Adrenal gland (tissue), 12 donors: ENCODE measurements around the gene CSNK1E. TPM values are rescaled to one million over a fixed set of nuclear protein-coding genes. Genes with fewer than 3 reads are reported as not detected.
A peak's percentile ranks its signal among the peaks of the same experiment; 100 is the strongest.

Experiments used
- DNase-seq, 7 donors: peaks; one replicate each; pipeline ENCODE4 v3.0.0-alpha.2; 2019 to 2020
- H3K27ac ChIP-seq, 5 donors: fragments of 200-600 bp; sonication (generic) in 4 of 5; 1 replicate in 3 of 5; 2 replicates in 2 of 5; pipeline versions ENCODE4 v1.5.1 to v1.8.0; 2016 to 2020; ENCODE audit warnings: mild to moderate bottlenecking in 1 of 5
- H3K27me3 ChIP-seq: fragments of 200-600 bp; 2 replicates; pipeline ENCODE4 v1.8.0; 2021
- H3K36me3 ChIP-seq, 2 donors: fragments of 200-600 bp; replicated peaks in 1 of 2; 1 replicate in 1 of 2; 2 replicates in 1 of 2; pipeline versions ENCODE4 v1.5.1 to v1.8.0; 2018 to 2022
- H3K4me1 ChIP-seq, 2 donors: fragments of 200-600 bp; replicated peaks in 1 of 2; 1 replicate in 1 of 2; 2 replicates in 1 of 2; pipeline versions ENCODE4 v1.5.1 to v1.8.0; 2018 to 2021
- H3K4me3 ChIP-seq, 4 donors: fragments of 200-600 bp; sonication (generic) in 3 of 4; one replicate each; pipeline ENCODE4 v1.5.1; 2016 to 2018
- H3K9me3 ChIP-seq, 3 donors: fragments of 200-600 bp; sonication (generic) in 1 of 3; replicated peaks in 1 of 3; 1 replicate in 2 of 3; 2 replicates in 1 of 3; pipeline versions ENCODE4 v1.5.1 to v1.8.0; 2016 to 2021
- POLR2A ChIP-seq, 2 donors: fragments of 450-650 bp; IDR thresholded peaks; one replicate each; pipeline ENCODE4 v1.6.1; 2017; ENCODE audit warnings: antibody characterized with exemption in 2 of 2, mild to moderate bottlenecking in 2 of 2, moderate library complexity in 1 of 2
- WGBS, 4 donors: extraction: QIAGEN DNeasy Blood & Tissue Kit in 2 of 4; methylation state at CpG; one replicate each; pipeline versions ENCODE4 v1.1.5 to v1.1.7; 2013 to 2017; 5-methylcytosine and 5-hydroxymethylcytosine counted together
- intact Hi-C, 2 donors: fragments of 100-400 bp; cut with DNase I; formaldehyde crosslinking; loops; one replicate each; pipeline versions ENCODE4 v1.14.1 to v1.15.0; 2022 to 2023
- polyA plus RNA-seq, 3 donors: library from polyadenylated mRNA; stranded (reverse); fragments of 200-250 nt in 2 of 3; fragments of 350-450 nt in 1 of 3; fragmentation: Illumina TruSeq in 1 of 3; extraction: RNeasy Lipid Tissue Mini Kit (QIAGEN cat#74804) in 1 of 3; gene quantifications; one replicate each; pipeline ENCODE4 v1.2.3, GENCODE V29; 2013 to 2014
- total RNA-seq, 9 donors: library from RNA; depleted of rRNA in 4 of 9; stranded (reverse); fragments of >200 nt in 4 of 9; fragments of 120-200 nt in 1 of 9; fragmentation: NEBNext Ultra II Directional in 1 of 9; extraction: Animal tissue kit (Norgen Biotek cat#: 25700) in 1 of 9; gene quantifications; one replicate each; pipeline versions ENCODE4 v1.1.0 to v1.2.4, GENCODE V29; 2013 to 2023
- TF ChIP-seq, protein P1 (sequence below), 6 experiments: fragments of 450-650 bp in 4 of 6; fragments of 200-600 bp in 2 of 6; sonication (generic) in 1 of 6; IDR thresholded peaks; 1 replicate in 5 of 6; 2 replicates in 1 of 6; pipeline versions ENCODE4 v1.5.1 to v1.8.0; 2016 to 2021; ENCODE audit warnings: antibody characterized with exemption in 6 of 6, mild to moderate bottlenecking in 2 of 6, moderate library complexity in 1 of 6
- donor health status: healthy with polysubstance abuse.
- donor health status: Bipolar disorder and iron deficiency.
- donor health status: DM: yes; HTN: yes; CAD: no.
- donor health status: DM: no; HTN: no; CAD: no.
- donor health status: DM: no; HTN: no; CAD: no.
- donor health status: DM: yes; HTN: yes; CAD: no.

CSNK1E gene
- total and polyA plus RNA-seq, 12 donors = 28.4 to 142 (median 73.7) TPM

DNA sequence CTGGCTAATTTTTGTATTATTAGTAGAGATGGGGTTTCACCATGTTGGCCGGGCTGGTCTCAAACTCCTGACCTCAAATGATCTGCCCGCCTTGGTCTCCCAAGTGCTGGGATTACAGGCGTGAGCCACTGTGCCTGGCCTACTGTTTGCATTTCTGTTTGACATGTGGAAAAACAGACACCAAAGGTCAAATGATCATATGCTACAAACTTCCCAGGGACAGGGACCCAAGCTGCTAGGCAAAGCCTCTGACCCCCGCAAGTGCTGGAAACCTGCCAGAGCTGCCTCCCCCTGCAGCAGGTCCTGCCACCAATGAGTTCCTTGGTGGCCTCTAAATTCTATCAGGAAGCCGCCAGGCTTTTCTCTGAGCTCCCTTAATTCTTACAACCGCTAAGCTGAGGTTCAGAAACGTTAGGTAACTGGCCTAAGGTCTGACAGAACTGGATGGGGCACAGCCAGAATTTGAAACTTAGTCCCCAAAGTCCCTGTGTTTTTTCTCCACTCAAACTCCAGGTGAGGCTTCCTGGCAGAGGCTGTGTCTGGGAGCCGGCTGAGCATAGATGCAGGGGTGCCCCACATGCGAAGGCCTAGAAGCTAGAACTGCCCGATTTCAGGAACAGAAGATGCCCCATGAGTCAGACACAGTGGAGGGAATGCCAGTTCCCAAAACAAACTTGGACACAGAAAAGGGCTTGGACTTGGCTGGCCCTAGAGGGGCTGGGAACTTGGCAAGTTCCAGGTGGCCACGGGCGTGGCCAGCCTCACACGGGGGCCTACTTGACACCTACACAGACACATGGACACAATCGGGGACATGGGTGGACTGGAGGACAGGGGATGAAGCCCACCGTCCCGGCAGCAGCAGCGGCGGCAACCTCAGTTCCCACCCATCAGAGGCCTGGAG lies 7.4 kb downstream of the CSNK1E start:
- intact Hi-C loops = no loop called here
- DNase-seq = no peak
- TF ChIP-seq, protein P1, sequence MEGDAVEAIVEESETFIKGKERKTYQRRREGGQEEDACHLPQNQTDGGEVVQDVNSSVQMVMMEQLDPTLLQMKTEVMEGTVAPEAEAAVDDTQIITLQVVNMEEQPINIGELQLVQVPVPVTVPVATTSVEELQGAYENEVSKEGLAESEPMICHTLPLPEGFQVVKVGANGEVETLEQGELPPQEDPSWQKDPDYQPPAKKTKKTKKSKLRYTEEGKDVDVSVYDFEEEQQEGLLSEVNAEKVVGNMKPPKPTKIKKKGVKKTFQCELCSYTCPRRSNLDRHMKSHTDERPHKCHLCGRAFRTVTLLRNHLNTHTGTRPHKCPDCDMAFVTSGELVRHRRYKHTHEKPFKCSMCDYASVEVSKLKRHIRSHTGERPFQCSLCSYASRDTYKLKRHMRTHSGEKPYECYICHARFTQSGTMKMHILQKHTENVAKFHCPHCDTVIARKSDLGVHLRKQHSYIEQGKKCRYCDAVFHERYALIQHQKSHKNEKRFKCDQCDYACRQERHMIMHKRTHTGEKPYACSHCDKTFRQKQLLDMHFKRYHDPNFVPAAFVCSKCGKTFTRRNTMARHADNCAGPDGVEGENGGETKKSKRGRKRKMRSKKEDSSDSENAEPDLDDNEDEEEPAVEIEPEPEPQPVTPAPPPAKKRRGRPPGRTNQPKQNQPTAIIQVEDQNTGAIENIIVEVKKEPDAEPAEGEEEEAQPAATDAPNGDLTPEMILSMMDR (IDR thresholded peaks at IDR 0.05) = no peak
- TF ChIP-seq POLR2A (IDR thresholded peaks at IDR 0.05) = no peak
- Histone ChIP-seq H3K4me3 (no peak overlapping the region), H3K36me3 (peaks cover 0 to 9% of the 10 kb centered on the region in 2 donors), H3K27me3 (no peaks in the 10 kb centered on the region), H3K27ac (peak overlapping the region in 4 of 5 donors; percentile 47 to 97 (median 72)), H3K4me1 (peaks cover 30 to 84% of the 10 kb centered on the region in 2 donors), H3K9me3 (no peaks in the 10 kb centered on the region)
- 57 to 68% (median 58%) methylated on average over 14 to 18 of the region's 18 CpGs for WGBS, 4 donors

GRCh38 chr22:38308791-38309498 lies 8.3 kb downstream of the CSNK1E start:
- H3K4me1 ChIP-seq = peaks cover 34 to 84% of the 10 kb centered on the region in 2 donors
- intact Hi-C loops = no loop called here
- 80 to 86% (median 83%) methylated on average over 10 of the region's 10 CpGs for WGBS, 4 donors

DNA sequence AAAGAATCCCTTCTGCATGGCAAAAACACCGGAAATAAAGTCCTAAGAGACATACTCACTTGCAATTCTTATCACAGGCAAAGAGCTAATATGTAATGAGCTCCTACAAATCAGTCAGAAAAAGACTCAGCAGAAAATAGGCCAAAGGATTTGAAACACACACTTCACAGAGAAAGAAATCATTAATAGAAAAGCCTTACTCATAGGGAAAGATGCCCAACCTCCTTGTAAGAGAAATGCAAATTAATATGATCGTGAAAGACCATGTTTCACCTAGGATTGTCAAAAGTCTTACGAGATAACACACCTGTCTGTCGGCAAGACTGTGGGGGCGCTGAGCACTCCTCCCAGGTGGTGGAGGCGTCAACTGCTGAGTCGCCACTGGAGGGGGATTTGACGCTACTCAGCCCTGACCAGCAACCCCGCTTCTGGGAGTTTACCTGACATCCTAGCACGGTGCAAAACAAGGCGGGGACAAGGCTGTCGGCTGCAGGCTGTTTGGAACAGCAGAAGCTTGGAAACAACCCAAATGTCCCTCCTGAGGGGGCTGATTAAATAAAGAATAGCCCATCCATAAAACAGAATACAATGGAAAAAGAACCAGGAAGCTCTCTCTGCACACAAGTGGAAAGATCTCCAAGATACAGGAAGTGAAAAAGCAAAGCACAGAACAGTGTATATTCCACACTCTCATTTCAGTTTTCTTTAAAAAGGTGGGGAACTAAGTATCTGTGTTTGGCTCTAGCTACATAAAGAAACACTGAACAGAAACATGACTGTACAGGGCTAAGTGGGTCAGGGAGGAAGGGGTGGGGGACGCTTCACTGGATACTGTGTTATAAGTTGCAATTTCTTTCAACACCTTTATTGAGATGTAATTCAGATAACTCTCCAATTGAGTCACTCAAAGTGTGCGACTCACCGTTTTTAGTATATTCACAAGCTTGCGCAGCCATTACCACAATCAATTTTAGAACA lies 11.5 kb downstream of the CSNK1E start:
- H3K4me3 ChIP-seq = no peak overlapping the region
- H3K27me3 ChIP-seq = no peaks in the 10 kb centered on the region
- H3K36me3 ChIP-seq = peaks cover 0 to 46% of the 10 kb centered on the region in 2 donors
- TF ChIP-seq, protein P1 (IDR thresholded peaks at IDR 0.05) = no peak
- TF ChIP-seq POLR2A (IDR thresholded peaks at IDR 0.05) = no peak
- peaks cover 31 to 60% of the 10 kb centered on the region in 2 donors for H3K4me1 ChIP-seq
- intact Hi-C loops = no loop called here
- WGBS, 4 donors = 27 to 34% (median 29%) methylated on average over 16 of the region's 16 CpGs
- no peaks in the 10 kb centered on the region for H3K9me3 ChIP-seq
- H3K27ac ChIP-seq = peak overlapping the region; percentile 54 to 83 (median 72)
- DNase-seq = no peak

More at GRCh38 chr22:38308791-38309498, 8.3 kb downstream of the CSNK1E start:
- Histone ChIP-seq H3K27me3 (no peaks in the 10 kb centered on the region), H3K4me3 (no peak overlapping the region), H3K36me3 (peaks cover 0 to 16% of the 10 kb centered on the region in 2 donors), H3K9me3 (no peaks in the 10 kb centered on the region), H3K27ac (peak overlapping the region in 2 of 5 donors; percentile 87 to 97)
- no peak for DNase-seq
- TF ChIP-seq, protein P1 (IDR thresholded peaks at IDR 0.05) = no peak
- no peak for TF ChIP-seq POLR2A (IDR thresholded peaks at IDR 0.05)
